Dendritic cell treated with granulocyte-macrophage colony-stimulating factor and Interleukin-4, amounts not matched to agents 40 ng/mL and 50 ng/mL, for 4 days (primary cell): Measurements from ENCODE around the gene PRKRIP1.
"Not testable (repeated sequence)": the region's sequence is repeated elsewhere in the genome, so short reads cannot be mapped to it uniquely, and the experiment has no call there.

Experiments
- H3K27ac Mint-ChIP-seq: one replicate; pipeline ENCODE4 v1.8.0; 2022; ENCODE audit warnings: mild to moderate bottlenecking, mixed read lengths
- H3K27me3 Mint-ChIP-seq: one replicate; pipeline ENCODE4 v1.8.0; 2022; ENCODE audit warnings: mild to moderate bottlenecking, mixed read lengths
- H3K36me3 Mint-ChIP-seq: one replicate; pipeline ENCODE4 v1.8.0; 2022; ENCODE audit warnings: low read depth, mixed read lengths
- H3K4me1 Mint-ChIP-seq: one replicate; pipeline ENCODE4 v1.8.0; 2022; ENCODE audit warnings: low read depth, mixed read lengths
- H3K4me3 Mint-ChIP-seq: one replicate; pipeline ENCODE4 v1.8.0; 2022; ENCODE audit warnings: mild to moderate bottlenecking, moderate library complexity, mixed read lengths
- H3K9me3 Mint-ChIP-seq: one replicate; pipeline ENCODE4 v1.8.0; 2022; ENCODE audit warnings: mixed read lengths
- intact Hi-C: fragments of 100-400 bp; cut with micrococcal nuclease; formaldehyde crosslinking; loops from one replicate; pipeline ENCODE4 v1.15.0; 2022

Gene PRKRIP1, protein sequence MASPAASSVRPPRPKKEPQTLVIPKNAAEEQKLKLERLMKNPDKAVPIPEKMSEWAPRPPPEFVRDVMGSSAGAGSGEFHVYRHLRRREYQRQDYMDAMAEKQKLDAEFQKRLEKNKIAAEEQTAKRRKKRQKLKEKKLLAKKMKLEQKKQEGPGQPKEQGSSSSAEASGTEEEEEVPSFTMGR

DNA sequence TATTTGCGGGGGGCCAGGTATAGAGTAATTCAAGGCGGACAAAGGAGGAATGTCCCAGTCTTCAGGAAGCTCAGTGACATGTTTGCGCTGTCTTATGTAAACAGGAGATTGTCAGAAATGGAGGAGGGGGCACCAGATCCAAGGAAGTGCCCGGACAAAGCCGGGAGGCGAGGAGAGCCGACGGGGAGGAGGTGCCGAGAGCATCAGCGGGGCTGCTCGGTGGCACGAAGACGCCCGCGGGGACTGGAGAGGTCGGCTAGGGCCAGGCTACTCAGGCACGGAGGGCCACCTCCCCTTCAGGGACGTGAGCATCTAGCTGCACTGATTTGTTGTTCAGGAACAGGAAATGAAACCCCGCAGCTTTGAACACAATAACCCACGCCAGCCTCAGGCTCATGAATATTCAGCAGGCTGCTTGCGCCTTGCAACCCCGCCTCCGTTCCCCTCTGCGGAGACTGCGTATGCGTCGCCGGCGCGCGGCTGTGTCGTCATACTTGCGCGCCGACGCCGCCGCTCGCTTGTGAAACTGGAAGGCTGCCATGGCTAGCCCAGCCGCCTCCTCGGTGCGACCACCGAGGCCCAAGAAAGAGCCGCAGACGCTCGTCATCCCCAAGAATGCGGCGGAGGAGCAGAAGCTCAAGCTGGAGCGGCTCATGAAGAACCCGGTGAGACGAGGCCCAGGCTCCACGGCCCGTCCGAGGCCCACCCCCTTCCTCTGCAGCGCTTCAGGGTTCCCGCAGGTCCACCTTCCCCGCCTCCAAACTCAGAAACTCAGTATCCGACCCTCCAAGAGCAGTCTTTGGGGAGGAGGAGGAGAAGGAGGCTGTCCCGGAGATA is at the start of gene PRKRIP1:
Gene PRKRIP1, plus strand, starts transcription at position 491 of the 837 bp plus-strand sequence. Its CDS starts 49 bp downstream, at position 540.
- intact Hi-C loops = no loop called here
- Mint-ChIP-seq H3K4me3 (peak within 1 kb of the TSS; percentile 86), H3K4me1 (peaks cover 18% of the 10 kb centered on the region), H3K27me3 (no peaks in the 10 kb centered on the region), H3K9me3 (no peaks in the 10 kb centered on the region), H3K27ac (peak within 1 kb of the TSS; percentile 93), H3K36me3 (peaks cover 74% of the 10 kb centered on the region)

DNA sequence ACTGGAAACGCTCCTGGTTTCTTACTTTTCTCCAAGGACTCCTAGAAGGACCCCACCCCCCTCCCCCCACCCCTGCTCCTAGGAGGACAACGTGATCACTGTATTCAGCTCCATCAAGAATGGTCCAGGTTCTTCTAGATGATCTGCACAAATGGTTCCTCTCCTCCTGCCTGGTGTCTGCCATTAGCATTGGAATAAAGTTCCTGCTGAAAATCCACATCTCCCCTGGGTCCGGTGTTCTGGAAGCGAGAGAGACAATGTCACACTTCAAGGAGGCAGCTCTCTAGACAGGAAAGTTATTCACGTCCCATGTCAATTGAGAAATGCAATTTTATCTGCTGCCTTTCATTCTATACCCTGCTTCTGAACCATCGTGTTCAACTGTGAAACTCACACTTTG is 49.2 kb upstream of the PRKRIP1 start:
- H3K4me3 Mint-ChIP-seq, intact Hi-C loops, H3K9me3 Mint-ChIP-seq, H3K27ac Mint-ChIP-seq, H3K4me1 Mint-ChIP-seq, H3K27me3 Mint-ChIP-seq, H3K36me3 Mint-ChIP-seq: not testable (repeated sequence)

DNA sequence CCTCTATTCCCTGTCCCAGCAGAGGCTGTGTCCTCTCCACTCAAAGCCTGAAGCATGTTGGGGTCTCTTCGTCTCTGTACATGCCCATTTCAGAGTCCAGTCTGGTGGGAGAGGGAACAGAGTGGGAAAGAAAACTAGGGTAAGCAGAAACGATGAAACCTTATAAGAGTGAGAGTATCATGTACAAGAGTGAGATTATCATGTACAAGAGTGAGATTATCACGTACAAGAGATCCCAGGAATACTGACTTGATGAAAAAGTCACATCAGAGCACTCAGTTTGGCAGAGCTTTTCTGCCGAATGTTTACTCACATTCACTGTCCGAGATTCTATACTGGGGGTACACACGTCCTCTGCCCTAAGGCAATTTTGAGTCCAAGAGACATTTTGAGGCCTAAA is 39.8 kb upstream of the PRKRIP1 start, which contains the start of gene SPDYE6:
Gene SPDYE6, minus strand, starts transcription at position 101 of the 400 bp plus-strand sequence. CDS start 421 bp downstream, outside the sequence.
- H3K36me3 Mint-ChIP-seq, H3K27ac Mint-ChIP-seq, H3K4me3 Mint-ChIP-seq, H3K4me1 Mint-ChIP-seq, intact Hi-C loops, H3K27me3 Mint-ChIP-seq, H3K9me3 Mint-ChIP-seq: not testable (repeated sequence)

- H3K27me3 Mint-ChIP-seq, H3K4me1 Mint-ChIP-seq, H3K9me3 Mint-ChIP-seq: not testable (repeated sequence)
- H3K36me3 Mint-ChIP-seq = peaks cover 28% of the 10 kb centered on the region
- H3K27ac Mint-ChIP-seq = peak overlapping the region; percentile 92
- peak overlapping the region; percentile 98 for H3K4me3 Mint-ChIP-seq
- intact Hi-C loops = loop anchor here (5.0 kb wide), 1 partner anchor 76 kb away; the partner anchor contains the start of gene SH2B2
These were observed 32.4 kb upstream of the PRKRIP1 start for GRCh38 chr7:102363549-102364393.

DNA sequence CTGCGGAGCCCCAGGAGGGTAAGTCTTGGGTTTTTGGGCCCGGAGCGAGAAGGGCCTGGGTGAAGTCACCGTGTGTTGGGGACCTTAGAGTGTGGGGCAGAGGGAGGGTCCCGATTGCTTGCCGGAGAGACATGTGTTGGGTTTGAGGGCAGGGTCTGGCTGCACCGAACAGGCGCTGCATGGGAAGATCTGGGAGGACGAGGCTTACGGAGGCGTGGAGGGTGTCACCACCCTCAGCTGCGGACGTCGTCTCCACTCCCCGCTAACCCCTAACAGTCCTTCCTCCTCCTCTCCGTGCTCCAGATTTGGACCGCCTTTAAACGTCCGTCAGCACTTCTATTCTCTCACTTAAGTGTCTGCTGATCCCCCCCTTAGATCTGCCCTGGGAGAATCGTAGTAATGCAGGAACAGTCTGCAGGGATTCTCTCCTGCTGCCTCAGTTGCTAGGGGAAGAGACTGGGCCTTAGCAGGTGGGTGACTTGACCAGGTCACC is 31.7 kb upstream of the PRKRIP1 start:
- H3K36me3 Mint-ChIP-seq = peaks cover 28% of the 10 kb centered on the region
- H3K27me3 Mint-ChIP-seq, H3K4me1 Mint-ChIP-seq, H3K9me3 Mint-ChIP-seq: not testable (repeated sequence)
- peak overlapping the region; percentile 98 for H3K4me3 Mint-ChIP-seq
- intact Hi-C loops = loop anchor here (5.0 kb wide), 1 partner anchor 77 kb away; the partner anchor contains the start of gene SH2B2
- peak overlapping the region; percentile 92 for H3K27ac Mint-ChIP-seq

GRCh38 chr7:102365390-102365789 is 30.8 kb upstream of the PRKRIP1 start:
- H3K4me3 Mint-ChIP-seq, H3K4me1 Mint-ChIP-seq, intact Hi-C loops, H3K27me3 Mint-ChIP-seq, H3K9me3 Mint-ChIP-seq, H3K27ac Mint-ChIP-seq: not testable (repeated sequence)
- H3K36me3 Mint-ChIP-seq = peaks cover 35% of the 10 kb centered on the region

- H3K27ac Mint-ChIP-seq, H3K27me3 Mint-ChIP-seq, H3K4me1 Mint-ChIP-seq, intact Hi-C loops, H3K9me3 Mint-ChIP-seq, H3K4me3 Mint-ChIP-seq: not testable (repeated sequence)
- peaks cover 57% of the 10 kb centered on the region for H3K36me3 Mint-ChIP-seq
These were observed 26.1 kb upstream of the PRKRIP1 start for GRCh38 chr7:102370038-102370437.

DNA sequence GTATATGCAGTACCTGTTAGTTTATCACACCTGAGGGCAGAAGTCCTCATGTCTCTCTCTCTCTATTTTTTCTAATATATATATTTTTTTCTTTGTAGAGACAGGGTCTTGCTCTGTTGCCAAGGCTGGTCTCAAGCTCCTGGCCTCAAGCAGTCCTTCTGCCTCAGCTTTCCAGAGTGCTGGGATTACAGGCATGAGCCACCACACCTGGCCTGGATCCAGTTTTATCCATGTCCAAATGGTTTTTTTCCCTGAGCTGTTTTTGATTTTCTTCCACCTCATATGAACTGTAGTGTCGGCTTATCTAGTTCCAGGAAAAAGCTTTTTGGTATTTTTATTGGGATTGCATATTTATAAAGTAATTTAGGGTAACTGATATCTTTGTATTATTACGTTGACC is 23.4 kb upstream of the PRKRIP1 start:
- H3K27ac Mint-ChIP-seq, intact Hi-C loops, H3K27me3 Mint-ChIP-seq, H3K4me3 Mint-ChIP-seq, H3K9me3 Mint-ChIP-seq: not testable (repeated sequence)
- Mint-ChIP-seq H3K36me3 (peaks cover 65% of the 10 kb centered on the region), H3K4me1 (peaks cover 20% of the 10 kb centered on the region)

DNA sequence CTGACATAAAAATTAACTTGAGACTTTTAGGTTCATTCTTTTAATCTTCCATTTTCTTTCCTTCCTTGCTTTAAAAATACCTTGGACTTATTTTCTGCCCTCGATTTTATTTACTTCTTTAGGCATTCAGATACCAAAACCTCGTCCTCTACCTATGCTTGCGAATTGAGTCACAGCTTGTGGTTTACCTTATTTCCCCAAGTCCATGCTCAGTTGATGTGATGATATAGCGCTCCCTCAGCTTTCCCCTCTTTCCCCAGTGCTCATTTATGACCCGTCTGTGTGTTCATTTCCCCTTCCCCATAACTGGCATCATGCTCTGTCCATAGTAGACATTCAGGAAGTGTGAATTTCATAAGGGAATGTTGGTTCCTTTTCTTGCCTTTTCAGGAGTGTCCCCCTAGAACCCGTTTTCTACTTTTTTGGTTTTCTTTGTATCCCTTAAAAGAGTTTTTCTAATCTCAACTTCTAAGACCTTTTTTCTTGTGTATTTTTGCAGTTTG is 19.1 kb upstream of the PRKRIP1 start:
- peaks cover 84% of the 10 kb centered on the region for H3K36me3 Mint-ChIP-seq
- peak overlapping the region; percentile 29 for H3K27ac Mint-ChIP-seq
- H3K27me3 Mint-ChIP-seq = no peaks in the 10 kb centered on the region
- H3K4me1 Mint-ChIP-seq = peaks cover 20% of the 10 kb centered on the region
- intact Hi-C loops = no loop called here
- H3K9me3 Mint-ChIP-seq = no peaks in the 10 kb centered on the region
- H3K4me3 Mint-ChIP-seq = no peak overlapping the region

DNA sequence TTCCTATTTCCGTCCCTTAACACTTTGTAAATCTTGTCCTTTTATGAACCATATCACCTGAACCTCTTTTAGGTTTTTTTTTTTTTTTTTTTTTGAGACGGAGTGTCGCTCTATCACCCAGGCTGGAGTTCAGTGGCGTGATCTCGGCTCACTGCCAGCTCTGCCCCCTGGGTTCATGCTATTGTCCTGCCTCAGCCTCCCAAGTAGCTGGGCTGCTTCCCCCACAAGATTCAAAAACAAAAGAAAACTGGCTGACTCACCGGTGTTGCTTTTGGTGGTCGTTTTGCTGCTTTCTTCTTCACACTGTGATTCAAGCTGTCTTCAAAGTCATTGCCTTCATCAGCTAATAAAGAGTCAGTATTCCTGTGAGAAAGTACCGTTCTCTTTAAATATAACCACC is 15.3 kb upstream of the PRKRIP1 start:
- H3K4me1 Mint-ChIP-seq = peaks cover 13% of the 10 kb centered on the region
- intact Hi-C loops, H3K9me3 Mint-ChIP-seq, H3K4me3 Mint-ChIP-seq, H3K27ac Mint-ChIP-seq, H3K27me3 Mint-ChIP-seq: not testable (repeated sequence)
- H3K36me3 Mint-ChIP-seq = peaks cover 90% of the 10 kb centered on the region

GRCh38 chr7:102381696-102382425 is 14.3 kb upstream of the PRKRIP1 start:
- H3K9me3 Mint-ChIP-seq, H3K4me3 Mint-ChIP-seq, intact Hi-C loops, H3K27ac Mint-ChIP-seq, H3K27me3 Mint-ChIP-seq: not testable (repeated sequence)
- H3K36me3 Mint-ChIP-seq = peaks cover 93% of the 10 kb centered on the region
- peaks cover 11% of the 10 kb centered on the region for H3K4me1 Mint-ChIP-seq

GRCh38 chr7:102387064-102387463 is 9.1 kb upstream of the PRKRIP1 start:
- no peak overlapping the region for H3K27ac Mint-ChIP-seq
- H3K36me3 Mint-ChIP-seq = peaks cover 69% of the 10 kb centered on the region
- H3K4me3 Mint-ChIP-seq = no peak overlapping the region
- intact Hi-C loops = no loop called here
- H3K27me3 Mint-ChIP-seq = no peaks in the 10 kb centered on the region
- H3K4me1 Mint-ChIP-seq = no peaks in the 10 kb centered on the region
- no peaks in the 10 kb centered on the region for H3K9me3 Mint-ChIP-seq

DNA sequence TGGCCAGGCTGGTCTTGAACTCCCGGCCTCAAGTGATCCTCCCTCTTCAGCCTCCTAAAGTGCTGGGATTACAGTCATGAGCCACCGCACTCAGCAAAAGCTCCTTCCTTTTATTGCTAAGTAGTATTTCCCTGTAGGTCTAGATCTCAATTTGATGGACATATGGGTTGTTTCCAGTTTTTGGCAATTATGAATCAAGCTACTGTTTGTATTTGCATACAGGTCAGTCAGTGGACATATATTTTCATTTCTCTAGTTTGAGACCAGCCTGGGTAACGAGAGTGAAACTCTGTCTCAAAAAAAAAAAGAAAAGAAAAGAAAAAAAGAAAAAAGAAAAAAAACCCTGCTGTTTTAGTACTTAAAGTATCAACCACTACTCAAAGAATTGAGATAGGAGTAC is 6.4 kb upstream of the PRKRIP1 start:
- intact Hi-C loops = loop anchor here (1.0 kb wide), 1 partner anchor 111 kb away; no protein-coding TSS in a partner anchor
- Mint-ChIP-seq H3K4me1 (no peaks in the 10 kb centered on the region), H3K4me3 (no peak overlapping the region), H3K27ac (no peak overlapping the region), H3K9me3 (no peaks in the 10 kb centered on the region), H3K27me3 (no peaks in the 10 kb centered on the region), H3K36me3 (peaks cover 66% of the 10 kb centered on the region)
